Stimulated activated CD8-positive, alpha-beta memory T cell treated with anti-CD3 and anti-CD28 coated beads, Interleukin-7, amount 100 ng/mL, for 4 hours (primary cell): Measurements from ENCODE around the gene UBE2R2.

ENCODE experiments used
- DNase-seq, 2 donors: peaks; one replicate each; pipeline ENCODE4 v3.0.0-alpha.2; 2020; ENCODE audit warnings: low read depth in 2 of 2

UBE2R2 gene

DNA sequence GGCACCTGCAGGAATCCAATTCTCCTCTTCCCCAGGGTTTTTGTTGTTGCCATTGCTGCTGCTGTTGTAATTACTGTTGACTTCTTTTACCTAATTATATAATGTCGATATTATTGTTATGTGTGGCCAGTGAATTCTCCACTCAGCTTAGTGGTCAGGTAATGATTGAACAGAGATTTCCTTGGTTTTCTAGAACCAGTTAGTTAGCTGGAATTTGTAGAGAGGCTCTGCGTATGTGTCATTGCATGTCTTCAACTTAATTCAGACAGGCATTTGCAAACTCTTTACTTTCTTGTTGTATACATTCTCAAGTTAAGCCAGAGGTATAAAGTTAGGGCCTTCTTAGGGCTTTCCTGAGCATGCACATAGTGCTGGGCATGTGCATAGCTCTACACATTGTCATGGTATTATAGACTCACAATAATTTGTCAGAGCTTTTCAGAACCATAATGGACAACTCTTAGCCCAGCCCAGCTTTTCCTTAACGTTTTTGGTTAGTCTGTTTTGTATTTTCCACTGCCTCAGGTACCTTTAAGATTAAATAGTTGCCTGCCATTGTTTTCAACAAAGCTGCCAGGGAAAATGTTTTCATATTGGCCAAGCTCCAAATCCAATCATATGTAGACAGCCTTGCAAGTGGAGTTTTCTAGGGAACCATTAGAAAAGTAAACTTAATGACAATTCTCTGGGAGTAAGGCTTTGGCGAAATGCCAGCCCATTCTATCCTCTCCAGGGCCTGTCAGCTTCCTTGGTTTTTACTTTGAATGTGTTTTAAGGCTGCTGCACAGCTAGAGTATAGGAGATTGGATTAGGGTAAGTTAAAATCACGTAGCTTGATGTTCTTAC, 68.1 kb downstream of the UBE2R2 start:
- no peak for DNase-seq

DNA sequence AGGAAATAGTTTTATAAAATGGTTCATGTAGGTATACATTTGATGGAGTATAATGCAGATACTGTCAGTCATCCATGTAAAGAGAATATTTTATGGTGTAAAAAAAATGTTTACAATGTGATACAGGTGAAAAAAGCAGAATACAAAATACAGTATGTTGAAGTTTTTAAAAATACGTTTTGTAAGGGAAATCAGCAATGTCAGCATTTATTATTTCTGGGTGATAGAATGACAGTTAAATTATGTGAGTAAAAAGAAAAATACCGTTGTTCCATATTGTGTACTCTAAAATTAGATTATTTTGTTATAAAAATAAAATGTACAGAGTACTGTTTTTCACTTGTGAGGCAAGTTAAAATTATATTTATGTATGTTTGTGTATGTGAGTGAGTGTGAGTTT, 69.0 kb downstream of the UBE2R2 start:
- DNase-seq = no peak

DNA sequence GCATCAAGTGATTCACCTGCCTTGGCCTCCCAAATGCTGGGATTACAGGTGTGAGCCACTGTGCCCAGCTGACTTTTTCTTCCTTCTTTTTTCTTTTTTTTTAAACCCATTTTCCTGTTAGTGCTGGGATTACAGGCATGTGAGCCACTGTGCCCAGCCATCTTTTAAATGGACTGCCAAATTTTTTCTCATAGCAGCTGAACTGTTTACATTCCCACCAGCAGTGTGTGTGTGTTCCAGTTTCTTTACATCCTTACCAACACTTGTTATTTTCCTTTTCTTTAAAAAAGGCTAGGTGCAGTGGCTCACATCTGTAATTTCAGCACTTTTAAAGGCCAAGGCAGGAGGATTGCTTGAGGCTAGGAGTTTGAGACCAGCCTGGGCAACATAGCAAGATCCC, 76.9 kb downstream of the UBE2R2 start:
- DNase-seq = no peak

DNA sequence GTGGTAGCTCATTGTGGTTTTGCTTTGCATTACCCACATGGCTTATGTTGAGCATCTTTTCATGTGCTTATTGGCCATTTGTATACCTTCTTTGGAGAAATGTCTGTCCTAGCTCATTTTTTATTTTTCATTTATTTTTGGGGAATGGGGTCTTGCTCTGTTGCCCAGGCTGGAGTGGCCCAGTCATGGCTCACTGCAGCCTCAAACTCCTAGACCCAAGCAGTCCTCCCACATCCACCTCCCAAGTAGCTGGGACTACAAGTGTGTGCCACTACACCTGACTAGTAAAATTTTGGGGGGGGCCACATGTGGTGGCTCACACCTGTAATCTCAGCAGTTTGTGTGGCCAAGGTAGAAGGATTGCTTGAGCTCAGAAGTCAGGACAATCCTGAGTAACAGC, 77.4 kb downstream of the UBE2R2 start:
- no peak for DNase-seq

DNA sequence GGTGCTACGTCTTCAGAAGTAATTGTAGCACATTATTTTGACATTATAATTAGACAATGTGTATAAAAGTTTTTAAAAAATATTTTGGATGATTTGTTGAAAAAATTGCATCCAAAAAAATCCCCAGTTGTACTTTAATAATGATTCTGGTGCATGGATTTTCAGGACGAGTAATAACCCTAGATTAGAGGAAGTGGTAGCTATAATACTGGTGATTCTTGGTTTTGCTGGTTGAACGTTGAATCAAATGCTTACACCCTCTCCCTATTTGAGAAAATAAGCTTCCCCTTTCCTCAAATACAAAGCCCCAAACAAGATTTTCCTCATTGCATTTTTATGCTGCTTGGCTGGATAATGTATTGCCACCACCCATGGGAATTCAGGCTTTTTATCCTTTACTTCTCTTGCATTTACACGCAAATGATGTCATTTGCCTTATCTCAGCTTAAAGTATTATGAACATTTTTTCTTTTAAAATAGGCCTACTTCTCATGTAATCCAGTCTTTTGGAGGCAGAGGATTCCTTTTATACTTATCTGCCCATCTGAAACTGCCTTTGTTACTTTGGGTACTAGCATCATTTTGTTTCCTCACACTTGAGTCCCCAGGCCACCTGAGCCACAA, 86.3 kb downstream of the UBE2R2 start:
- DNase-seq = no peak

DNA sequence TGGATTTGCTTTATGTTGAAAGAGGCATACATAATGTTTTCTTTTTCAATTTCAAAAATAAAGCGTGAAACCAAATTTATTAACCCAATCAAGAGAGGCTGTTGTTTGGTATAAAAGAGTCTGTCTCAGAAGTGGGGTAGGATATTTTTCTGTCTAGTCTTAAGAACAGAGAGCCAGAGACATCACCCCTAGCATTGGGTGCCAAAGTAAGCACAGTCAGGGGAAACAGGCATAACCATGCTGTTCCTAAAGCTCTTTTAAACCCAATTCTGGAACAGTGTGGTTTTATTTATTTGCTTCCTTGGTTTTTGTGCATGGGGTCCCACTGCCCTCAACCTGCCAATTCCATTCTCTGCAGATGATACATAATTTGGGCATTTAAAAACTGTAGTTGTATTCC, 88.2 kb downstream of the UBE2R2 start:
- no peak for DNase-seq

DNA sequence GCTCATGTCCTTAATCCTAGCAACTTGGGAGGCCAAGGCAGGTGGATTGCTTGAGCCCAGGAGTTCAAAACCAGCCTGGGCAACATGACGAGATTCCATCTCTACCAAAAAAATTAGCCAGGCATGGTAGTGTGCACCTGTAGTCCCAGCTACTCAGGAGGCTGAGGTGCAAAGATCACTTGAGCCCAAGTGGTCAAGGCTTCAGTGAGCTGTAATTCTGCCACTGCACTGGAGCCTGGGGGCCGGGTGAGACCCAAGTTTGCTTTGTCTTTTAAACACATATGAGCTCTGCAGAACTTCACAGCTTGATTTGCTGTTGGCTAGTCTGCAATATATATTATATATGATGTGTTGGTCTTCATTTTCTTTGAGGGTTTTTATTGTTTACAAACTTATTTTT, 89.8 kb downstream of the UBE2R2 start:
- no peak for DNase-seq

DNA sequence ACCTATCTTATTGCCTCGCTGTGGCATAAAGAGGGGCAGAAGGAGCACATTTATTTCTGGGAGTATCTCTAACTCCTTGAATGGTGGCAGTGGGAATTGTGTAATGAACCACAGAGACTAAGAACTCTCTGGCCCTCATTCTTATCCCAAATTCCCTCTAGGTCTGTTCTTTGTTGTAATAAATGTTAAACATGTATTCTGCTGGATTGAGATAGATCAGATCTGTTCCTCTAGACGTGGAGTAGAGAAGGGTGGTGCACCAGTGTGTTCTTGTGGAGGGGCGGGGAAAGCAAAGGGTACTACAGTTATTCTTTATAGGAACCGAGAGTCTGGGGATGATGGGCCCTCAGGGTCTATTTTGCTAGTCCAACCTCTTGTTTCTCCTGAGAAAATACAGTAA, 90.4 kb downstream of the UBE2R2 start:
- DNase-seq = no peak

DNA sequence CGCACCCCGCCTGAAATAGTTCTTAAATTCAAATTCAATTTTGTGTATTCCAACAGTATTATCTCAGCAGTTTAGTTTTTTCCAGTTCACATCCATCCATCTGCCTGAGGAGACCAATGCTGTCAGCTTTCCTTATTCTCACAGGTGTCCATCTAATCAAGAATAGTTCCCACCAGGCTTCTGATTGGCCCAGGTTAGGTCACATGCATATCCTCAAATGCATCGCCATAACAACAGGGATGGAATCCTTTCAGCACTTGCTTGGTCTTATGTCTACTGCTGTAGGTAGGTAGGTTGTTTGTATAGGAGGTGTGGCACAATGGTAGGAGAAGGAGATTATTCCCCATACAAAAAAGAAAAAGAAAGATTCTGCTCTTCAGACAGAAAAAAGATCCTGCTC, 91.2 kb downstream of the UBE2R2 start:
- no peak for DNase-seq

DNA sequence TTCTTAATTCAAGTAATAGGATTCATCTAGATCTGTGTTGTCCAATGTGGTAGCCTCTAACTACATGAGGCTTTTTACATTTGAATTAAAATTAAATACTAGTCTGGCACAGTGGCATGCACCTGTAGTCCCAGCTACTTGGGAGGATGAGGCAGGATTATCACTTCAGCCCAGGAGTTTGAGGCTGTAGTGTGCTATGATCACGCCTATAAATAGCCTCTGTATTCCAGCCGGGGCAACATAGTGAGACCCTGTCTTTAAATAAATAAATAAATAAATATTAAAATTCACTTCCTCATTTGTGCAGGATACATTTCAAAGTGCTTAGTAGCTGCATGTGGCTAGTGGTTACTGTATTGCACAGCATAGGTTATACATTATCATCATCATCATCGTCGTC, 91.8 kb downstream of the UBE2R2 start:
- DNase-seq = no peak

DNA sequence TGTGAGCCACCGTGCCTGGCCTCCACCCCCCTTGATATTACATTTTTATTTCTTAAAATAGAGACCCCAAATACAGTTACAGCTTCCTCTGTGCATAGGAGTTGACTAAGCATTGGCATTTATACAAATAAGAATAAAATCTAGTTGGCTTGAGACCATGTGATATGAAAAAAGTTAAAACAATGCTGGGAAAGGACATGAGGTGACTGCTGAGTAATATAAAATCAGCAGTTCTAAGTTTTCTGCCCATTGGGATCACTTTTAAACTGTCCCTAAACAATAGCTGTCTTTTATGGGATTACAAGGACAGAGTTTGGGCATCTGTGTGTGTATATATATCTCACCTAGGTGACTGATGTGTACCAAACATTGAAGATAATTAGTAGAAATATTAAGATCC, 96.6 kb downstream of the UBE2R2 start:
- DNase-seq = no peak

DNA sequence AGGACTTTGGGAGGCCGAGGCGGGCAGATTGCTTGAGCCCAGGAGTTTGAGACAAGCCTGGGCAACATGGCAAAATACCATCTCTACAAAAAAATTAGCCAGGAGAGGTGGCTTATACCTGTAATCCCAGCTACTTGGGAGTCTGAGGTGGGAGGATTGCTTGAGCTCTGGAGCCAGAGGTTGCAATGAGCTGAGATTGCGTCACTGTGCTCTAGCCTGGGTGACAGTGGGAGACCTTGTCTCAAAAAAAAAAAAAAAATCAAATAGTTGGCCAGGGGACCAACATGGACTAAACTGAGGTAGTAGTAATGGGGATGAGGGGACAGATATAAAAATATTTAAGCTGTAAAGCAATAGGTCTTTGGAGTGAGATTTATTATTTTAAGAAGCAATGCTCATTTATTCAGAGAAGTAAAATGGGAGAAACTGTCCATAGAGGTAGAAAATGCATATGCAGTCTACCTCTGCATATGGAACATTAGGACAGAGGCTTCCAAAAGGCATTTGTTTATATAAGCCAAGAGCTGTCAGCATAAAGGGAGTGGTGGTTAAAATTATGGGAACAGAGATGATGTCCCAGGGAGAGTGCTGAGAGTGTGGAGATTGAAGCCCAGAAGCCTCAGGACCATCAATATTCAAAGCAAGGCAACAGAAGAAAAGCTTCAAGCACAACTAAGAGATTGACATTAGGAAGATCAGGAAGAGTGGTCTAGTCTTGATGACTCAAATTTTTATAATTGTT, 98.1 kb downstream of the UBE2R2 start:
- DNase-seq = no peak

DNA sequence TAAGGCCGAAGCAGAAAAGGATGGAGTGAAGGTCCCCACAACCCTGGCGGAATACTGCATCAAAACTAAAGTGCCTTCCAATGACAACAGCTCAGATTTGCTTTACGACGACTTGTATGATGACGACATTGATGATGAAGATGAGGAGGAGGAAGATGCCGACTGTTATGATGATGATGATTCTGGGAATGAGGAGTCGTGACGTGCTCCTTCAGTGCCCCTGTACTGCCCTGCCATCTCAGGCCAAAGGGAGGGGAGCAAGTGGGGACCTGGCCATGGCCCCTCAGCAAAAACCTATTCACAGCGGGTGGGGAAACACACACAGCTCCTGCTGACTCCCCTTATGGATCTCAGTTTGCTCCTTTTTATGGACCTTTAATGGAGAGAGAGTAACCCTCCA, 100.1 kb downstream of the UBE2R2 start:
- no peak for DNase-seq

DNA sequence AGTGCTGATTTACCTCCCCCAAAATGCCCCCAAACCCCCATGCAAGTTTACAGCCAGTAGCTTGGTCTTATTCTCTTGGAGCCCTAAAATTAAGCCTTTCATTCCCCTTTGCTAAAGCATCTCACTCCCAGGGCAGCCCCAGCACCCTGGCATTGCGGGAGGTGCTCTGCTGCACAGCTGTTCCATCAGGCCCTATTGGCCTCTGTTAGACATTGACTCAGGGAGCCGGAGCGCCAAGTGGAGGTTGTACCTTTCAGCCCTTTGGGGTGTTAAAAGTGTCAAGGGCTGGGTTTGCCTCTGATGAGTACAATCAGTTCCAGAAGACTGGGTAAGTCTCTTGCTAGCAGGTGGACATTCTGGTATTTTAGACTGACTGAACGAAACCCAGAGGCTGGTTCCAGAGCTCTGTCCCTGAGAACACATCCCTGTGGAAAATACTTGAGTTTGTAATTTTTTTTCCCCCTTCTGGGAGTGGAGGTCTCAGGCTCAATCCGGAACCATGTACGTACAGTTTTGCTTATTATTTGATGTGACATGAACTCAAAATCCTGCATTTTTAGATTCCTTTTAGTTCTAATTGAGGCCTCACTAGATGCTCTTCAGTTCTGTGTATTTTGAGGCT, 102.4 kb downstream of the UBE2R2 start:
- DNase-seq = no peak

DNA sequence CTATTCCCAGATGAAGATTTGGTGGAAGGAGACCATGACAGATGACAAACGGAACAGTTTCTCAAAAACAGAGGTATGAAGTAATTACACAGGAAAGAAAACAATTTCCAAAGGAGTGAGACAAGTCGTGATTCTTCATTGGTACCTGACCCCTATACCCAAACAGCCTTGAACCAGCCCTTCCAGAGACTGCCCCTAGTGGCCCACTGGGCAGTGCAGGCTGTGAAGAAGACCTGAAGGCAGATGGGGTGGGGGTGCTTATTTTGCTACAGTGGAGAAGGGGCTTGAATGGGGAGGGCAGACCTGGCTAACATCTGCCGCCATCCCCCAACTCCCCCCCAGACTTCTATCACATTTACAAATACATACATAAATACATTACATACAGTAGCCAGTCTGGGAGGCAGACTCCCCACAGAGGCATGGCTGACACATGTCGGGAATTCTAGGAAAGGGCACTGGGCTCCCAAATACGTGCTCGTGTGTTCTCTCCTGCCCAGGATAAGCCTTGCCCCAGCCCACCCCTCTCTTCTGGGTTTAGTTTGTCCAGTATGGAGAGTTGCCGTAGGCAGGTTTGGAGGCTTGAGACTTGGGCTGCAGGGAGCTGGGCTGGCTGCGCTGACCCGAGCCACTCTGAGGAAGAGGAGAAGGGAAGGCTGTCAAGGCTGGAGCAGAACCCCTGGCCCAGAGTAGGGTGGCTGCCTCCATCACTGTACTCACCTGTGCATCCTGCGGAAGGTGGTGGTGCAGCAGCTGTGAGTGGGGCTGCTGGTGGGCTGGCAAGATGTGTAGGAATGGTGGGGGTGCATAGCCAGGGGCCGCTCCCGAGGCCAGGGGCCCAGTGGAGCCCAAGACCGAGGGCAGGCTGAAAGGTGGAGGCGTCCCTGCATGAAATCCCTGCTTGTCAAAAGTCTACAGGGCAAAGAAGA, 105.3 kb downstream of the UBE2R2 start:
- no peak for DNase-seq

DNA sequence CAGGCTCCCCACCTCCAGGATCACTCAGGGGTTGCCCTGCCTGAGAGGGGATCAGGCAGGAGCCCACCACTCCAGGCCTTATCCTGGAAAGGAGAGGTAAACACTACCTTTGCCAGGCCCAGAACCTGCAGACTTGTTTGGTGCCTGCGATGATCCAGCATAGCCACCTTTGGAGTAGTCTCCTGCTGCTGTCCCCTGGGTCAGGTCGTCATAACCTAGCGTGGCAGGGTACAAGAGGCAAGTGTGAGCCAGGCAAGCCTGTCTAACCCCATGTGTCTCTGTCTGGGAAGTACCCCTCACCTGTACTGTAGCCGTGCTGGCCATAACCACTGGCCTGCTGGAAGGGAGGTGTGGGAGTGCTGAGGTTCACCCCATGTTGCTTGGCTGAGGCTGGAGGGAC, 106.1 kb downstream of the UBE2R2 start:
- DNase-seq = no peak

DNA sequence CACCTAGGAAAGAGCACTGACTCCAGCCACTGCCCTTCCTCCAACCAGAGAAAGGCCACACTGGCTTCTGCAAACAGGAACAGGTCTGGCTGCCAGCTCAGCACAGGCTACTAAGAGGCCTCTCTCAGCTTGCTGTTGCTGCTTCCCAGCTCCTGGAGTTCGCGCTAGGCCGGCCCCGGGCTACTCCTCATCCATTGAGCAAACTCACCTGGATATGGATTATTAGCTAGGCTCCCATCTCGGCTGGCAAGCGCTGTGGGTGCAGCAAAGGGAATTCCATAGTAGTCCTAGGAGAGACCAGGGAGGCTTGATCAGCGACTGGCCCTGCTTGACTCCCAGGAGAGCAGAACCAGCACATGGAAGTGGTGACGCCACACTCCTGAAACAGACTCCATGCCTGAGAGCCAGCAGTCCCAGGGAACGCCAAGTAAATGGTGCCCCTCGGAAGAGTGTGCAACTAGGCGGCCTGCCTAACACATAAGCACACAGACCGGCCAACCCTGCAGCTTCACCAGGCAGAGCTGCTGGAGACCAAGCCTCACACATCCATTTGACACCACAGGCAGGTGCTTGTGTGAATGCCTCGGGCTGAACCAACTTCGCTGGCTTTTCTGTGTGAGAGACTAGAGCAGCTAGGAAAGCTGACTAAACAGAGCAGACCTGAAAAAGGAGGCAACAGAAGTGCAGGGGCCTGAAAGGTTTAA, 107.2 kb downstream of the UBE2R2 start:
- no peak for DNase-seq

DNA sequence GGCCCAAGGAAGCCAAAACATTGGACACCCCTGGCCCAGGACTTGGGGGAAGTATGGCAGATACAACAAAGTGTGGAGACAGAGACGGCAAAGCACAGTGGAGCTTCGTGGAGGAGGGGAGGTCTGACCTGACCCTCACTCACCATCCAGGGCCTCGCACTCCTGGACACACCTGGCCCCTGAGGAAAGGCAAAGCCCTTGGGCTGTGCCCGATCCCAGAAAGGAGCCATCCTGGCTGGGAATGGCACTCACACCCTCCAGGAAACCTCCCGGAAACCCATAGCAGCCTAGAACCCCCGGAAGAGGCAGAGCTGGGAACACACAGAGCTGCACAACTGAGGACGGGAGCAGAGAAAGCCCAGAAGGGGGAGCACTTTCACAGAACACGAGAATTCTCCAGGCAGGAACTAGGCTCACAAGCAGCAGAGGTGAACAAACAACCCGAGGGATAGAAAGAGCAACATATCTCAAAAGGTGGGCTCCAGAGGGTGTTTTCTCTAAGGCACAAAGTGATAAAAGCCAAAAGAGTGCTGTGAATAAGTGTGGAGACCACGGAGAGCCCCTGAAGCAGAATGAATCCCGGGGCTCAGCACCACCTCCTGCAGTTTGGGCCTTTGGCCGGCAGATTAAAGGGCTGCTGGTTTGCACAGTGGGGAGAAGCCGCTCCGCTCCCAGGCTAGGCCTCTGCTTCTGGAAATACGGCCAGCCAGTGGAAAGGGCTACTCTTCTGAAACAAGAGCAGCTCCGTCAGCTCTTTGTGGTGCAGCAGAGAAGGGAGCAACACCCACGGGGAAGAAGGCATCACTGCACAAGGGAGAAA, 108.2 kb downstream of the UBE2R2 start:
- DNase-seq = no peak

DNA sequence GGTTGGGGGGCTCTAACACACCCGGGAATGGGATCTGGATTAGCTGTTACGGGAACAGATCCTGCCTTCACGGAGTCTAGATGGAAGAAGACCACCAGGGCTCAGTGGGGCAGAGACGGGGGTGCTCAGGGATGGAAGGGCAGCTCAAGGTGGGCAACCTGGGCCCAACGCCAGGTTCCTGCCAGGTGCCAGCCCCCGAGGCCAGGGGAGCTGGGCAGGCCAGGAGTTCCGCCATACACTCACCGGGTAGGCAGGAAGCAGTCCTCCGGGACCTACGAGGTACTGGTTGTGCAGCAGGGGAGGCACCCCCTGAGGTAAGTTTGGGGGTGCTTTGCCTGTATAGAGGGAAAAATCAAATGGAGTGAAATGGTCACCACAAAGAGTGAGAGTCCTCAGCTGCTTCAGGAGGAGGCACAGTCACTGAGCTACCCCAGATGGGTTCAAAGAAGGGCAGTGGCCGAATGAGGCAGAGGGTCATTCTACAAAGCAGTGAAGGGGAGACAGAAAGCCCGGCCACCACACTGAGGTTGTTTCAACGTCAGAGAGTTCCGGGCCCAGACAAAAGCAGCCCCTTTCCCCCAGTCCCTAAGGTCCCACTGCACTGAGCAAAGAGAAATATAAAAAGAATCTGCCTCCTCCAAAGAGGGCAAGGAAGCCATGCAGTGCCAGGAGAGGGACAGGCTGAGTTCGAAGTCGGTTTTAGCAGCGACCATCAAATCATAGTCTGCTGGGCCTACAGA, 110.0 kb downstream of the UBE2R2 start:
- no peak for DNase-seq
